ENCODE measurements around the gene KRT86.

KRT86 gene

DNA sequence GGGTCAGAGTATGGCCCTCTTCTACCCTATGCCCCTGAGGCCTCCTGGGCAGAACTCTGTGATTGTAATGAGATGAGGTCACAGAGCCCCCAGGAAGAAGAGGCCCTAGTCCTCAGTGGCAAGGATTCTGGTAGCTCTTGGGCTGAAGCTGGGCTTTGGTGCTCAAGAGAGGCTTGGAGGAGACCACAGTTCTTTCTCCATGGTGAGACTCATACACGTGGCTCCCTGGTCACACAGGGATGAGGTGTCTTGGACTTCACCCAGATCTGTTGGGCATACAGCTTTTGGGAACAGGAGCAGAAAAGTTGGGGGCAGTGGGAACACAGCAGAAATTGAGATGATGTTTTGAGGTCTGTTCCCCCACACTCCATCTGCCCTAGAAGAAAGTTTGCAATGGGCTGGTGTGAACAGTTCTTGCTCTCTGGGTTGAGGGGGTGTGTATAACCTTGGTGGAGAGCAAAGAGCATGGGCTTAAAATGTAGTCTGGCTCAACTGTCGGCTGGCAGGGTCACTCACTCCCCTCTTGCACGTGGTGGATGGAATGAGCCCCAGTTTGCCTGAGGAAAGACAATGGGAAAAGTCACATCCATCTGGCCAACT, at the start of gene KRT86:
Gene KRT86, plus strand, starts transcription at position 125 of the 600 bp plus-strand sequence. CDS start 27,272 bp downstream, outside the sequence.
- no peak for DNase-seq (ENCODE audit: low spot score)

DNA sequence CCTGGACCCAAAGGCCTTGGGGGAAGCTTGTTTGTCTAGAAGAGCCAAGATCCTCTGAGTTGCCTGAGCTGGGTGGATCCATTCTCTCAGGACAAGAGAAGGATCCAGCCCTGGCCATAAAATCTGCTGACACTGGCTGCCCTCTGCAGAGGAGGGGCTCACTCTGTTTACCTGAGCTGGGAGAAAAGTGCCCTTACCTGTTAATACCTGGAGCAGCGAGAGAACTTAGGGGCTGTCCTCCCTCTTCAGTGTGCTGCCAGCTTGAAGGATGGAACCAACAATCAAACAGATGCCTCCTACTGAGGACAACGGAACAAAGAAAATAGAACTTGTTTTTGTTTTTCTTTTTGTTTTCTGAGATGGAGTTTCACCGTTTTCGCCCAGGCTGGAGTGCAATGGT, 48.7 kb upstream of the KRT86 start:
- DNase-seq (ENCODE audit: low spot score) = no peak

DNA sequence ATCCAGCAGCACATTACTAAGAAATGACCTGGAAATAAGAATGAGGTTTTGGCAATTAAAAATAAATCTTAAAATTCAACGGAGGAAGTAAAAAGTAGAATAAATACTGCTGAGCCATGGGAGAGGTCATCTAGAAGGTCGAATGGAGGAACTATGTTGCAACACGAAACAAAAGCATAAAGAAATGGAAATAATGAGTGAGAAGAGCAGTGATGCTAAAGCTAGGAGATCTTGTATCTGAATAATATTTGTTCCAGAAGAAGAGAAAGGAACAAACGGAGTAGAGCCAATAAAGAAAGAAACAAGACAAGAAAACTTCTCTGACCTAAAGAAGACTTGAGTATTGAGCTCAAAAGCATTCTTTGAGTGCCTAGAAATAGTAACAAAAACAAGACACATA, 48.0 kb upstream of the KRT86 start:
- no peak for DNase-seq (ENCODE audit: low spot score)

DNA sequence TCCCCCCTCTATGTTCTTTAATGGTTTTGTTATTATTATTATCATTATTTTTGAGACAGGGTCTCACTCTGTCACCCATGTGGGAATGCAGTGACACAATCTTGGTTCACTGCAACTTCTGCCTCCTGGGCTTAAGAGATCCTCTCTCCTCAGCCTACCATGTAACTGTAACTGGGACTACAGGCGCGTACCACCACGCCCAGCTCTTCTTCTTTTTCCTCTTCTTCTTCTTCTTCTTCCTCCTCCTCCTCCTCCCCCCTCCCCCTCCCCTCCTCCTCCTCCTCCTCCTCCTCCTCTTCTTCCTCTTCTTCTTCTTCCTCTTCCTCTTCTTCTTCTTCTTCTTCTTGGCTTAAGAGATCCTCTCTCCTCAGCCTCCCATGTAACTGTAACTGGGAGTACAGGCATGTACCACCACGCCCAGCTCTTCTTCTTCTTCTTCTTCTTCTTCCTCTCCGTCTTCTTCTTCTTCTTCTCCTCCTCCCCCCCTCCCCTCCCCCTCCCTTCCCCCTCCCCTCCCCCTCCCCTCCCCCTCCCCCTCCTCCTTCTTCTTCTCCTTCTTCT, 46.8 kb upstream of the KRT86 start:
- no peak for DNase-seq (ENCODE audit: low spot score)

DNA sequence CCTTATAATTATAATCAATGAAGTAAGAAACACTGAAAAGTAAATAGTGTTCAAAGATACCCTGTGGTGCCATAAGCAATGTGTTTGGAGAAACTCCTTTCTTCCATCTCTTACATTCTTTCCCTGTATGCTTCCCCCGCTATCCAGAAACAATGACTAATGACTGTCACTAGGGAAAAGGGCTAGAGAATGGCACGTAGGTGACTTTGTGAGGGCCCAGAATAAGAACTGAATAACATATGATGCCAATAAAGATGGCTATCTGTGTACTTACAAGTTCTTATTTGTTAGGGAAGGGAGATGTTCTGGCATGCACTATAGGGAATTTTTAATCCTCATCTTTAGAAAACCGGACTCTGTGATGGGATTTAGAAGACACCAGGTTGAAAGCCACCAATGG, 46.1 kb upstream of the KRT86 start:
- no peak for DNase-seq (ENCODE audit: low spot score)

DNA sequence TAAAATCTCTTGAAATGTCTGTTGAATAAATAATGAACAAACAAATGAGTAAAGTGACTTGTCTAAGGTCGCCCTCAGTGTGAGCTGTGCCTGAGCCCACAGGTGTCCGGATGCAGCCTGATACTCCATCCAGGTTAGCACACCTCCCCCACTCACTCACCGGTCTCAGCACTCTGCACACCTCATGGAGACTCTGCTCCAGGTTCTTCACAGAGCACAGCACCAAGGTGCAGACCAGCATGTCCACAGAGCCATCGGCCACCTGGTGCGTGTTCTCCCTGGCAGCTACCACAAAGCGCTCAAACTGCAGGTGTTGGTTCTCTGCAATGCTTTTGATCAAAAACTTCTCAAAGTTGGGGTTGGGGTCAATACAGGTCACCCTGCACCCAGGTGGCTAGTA, 45.5 kb upstream of the KRT86 start:
- DNase-seq (ENCODE audit: low spot score) = no peak

DNA sequence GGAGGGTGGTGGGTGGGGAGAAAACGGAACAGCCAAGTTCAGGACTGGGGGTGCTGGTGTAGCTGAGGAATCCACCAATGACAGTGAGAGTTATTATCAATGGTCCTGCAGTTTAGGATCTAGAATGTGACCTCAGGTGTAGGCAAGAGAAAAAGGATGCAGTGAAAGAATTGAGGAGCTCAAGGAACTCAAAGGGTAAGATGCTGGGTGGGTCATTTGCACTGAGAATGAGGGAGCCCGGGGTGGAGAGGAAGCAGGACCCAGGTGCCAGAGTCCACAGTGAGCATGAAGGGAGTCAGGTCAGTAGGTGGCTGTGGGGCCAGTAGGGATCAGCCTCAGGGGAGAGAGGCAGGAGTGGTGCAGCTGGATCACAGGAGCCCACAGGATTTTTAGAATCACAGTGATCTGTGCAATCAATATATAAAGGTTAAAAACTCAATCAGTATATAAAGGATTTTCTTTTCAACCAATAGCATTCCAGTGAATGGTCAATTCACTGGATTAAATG, 44.6 kb upstream of the KRT86 start:
- DNase-seq (ENCODE audit: low spot score) = no peak

DNA sequence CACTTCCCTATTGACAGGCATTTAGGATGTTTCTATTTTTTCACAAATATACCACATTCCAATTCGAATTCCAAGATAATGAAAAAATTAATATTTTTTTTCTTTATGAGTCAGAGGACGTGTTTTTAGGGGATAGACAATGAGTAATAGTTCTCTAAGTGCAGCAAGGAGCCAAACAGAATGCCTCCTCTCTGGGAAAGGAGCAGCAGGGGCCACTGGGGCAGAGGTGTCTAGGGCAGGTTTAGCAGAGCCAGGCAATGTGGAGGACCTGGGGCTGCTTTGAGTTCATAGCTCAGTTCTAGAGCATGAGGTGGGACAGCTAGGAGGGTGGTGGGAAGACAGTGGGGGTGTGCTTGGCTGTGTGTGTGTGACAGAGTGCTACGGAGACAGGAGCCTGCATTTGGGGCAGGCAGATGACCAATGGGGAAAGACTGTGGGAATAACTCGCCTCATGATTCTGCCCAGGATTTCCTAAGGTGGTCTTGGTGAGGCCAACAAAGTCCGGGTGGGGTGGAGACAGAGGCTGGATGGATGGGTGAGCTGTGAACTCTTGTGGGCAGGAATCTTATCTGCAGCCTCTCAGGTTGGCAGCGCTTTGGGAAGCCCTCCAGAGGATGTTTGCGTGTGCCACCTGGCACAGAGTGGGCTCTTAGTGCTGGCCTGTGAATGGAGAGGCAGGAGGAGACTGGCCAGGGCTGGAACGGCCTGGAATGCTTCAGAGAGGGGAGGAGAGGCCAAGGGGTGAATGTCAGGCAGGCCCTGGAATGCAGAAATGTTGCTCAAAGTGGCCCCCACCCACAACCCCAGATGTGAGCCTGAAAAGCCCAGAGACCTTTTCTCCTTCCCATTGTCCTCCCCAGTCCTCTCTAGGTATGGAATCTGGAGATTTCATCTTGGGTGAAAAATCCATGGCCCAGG, 43.8 kb upstream of the KRT86 start:
- DNase-seq (ENCODE audit: low spot score) = no peak

DNA sequence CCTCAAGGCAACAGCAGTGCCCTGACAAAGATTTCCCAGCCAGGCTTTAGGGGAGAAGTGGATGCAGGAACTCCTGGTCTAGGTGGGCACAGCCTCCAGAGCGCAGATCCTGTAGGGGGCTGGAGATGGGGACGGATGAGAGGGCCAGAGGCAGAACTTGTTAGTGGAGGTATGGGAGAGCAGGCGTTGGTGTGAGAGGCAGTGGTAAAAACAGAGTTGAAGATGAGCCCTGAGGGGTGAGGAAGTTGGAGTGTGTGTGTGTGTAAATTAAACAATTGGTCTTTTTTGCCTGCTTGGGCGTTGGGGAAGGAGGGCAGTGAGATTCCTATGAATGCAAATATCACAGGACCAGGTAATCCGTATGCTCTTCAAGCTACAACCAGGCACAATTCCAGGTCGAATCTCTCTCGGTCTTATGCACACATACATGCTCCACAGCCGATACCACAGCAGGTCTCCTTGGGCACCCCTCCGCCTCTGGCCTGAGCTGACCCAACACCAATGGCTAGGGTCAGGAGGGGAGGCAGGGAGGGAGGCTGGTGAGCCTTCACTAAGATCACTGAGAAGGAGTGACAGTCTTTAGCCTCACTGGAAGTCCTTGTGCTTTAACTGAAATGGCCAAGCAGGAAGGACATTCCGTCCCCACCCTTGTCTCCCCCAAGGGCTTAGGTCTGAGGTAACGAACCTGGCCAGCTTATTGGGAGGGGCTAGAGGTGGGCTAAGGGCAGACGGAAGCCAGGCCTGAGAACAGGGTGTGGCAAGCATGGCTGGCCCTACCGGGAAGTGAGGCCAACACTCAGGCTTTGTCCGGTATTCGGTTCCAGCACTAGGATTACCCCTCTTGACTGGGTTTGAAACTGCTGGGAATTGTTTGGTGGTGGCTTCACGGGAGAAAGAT, 42.9 kb upstream of the KRT86 start:
- DNase-seq (ENCODE audit: low spot score) = no peak

DNA sequence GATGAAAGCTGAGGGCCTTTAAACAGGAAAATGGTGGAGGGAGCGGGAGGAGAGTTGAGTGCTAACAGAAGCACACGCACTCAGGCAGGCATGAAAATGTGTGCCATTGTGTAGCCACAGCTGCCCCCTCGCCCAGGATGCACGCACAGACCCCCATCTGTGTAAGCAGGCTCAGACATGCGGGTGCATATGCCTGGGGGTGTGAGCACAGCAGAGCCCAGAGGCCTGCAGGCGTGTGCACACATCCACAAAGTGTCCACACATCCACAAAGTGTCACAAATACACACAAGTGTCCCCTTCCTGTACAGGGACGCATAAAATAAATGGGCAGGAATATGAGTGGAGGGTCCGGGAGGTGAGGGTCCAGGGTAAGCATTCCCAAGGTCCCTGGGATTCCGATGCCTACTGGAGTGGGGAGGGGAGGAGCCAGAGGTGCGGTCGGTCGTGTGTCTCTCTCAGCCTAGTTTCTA, 42.2 kb upstream of the KRT86 start:
- no peak for DNase-seq (ENCODE audit: low spot score)

DNA sequence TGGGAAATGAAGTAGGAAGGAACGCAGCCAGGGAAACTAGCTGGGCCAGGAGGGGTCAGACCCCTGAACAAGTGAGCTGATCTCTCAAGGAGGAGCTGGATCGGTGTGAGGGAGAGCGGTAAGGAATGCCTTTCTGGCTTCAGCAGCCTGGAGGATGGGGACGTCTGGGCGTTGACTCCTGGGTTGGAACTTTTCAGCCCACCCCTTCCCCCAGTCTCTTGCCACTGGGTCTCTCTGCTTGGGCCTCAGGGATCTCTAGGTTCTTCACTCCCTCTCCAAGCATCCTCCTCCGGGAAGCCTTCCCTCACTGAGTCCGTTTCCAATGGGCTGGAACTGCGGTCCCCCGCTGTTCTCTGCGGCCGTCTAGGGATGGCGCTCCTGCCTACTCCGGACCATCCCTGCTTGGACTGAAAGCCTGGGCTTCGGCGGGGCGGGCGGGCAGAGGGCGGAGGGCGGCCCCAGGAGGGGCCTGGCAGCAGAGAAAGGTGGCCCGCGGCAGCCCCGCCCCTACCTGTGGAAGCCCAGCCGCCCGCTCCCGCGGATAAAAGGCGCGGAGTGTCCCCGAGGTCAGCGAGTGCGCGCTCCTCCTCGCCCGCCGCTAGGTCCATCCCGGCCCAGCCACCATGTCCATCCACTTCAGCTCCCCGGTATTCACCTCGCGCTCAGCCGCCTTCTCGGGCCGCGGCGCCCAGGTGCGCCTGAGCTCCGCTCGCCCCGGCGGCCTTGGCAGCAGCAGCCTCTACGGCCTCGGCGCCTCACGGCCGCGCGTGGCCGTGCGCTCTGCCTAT, 41.6 kb upstream of the KRT86 start, which contains the start of gene KRT7:
Gene KRT7, plus strand, starts transcription at position 570 of the 788 bp plus-strand sequence. Its CDS starts 54 bp downstream, at position 624.
- no peak for DNase-seq (ENCODE audit: low spot score)

DNA sequence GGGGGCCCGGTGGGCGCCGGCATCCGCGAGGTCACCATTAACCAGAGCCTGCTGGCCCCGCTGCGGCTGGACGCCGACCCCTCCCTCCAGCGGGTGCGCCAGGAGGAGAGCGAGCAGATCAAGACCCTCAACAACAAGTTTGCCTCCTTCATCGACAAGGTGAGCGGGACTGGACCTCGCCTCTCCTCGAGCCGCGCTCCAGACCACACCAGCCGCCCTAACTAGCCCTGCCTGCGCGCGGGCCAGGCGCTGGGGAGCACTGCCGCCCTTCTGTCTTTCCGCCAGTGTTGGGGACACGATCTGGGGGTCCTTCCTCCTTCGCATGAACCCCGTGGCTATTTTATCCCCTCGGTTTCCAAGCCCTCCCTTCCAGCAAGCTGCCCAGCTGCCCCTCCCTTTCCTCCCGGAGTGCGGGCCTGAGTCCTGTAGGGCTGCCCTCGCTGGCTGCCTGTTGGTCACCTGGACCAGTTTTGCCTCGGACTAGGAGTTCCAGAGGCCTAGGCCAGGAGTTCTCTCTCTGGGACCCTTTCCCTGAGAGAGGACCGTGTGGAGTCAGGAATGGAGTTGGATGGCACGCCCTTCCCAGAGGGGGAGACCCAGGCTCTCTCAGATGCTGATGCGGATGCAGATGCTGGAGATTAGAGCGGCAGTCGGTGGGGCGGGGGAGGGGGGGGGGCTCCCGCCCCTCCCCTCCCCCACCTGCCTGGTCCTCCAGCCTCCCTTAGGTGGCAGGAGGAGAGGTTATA, 40.8 kb upstream of the KRT86 start:
- DNase-seq (ENCODE audit: low spot score) = no peak

DNA sequence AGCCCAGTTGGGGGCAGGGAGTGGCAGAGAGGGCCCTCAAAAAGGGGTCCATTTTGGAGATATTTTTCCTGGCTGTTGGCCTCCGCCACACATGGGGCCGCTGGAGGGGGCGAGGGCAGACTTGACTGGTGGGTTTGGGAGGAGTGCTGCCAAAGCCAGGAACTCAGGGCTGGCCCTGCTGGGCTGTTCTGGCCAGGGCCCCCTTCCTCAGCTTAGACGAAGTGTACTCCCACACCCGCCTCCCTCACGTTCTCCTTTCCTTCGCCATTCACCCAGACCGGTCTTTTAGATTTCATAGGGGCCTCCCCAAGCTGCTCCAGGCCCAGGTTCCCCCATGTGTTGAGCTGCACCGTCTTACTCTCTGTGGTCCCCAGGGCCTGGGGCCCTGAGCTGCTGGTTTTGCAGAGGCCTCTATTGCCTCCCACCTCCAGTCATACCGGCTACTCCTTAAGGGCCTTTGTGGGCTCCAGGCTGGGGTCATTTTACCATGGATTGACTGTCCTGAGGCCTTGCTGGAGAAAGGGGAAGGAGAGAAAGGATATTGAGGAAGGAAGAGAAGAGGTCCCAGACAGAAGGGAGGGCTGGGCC, 40.1 kb upstream of the KRT86 start:
- DNase-seq (ENCODE audit: low spot score) = no peak

DNA sequence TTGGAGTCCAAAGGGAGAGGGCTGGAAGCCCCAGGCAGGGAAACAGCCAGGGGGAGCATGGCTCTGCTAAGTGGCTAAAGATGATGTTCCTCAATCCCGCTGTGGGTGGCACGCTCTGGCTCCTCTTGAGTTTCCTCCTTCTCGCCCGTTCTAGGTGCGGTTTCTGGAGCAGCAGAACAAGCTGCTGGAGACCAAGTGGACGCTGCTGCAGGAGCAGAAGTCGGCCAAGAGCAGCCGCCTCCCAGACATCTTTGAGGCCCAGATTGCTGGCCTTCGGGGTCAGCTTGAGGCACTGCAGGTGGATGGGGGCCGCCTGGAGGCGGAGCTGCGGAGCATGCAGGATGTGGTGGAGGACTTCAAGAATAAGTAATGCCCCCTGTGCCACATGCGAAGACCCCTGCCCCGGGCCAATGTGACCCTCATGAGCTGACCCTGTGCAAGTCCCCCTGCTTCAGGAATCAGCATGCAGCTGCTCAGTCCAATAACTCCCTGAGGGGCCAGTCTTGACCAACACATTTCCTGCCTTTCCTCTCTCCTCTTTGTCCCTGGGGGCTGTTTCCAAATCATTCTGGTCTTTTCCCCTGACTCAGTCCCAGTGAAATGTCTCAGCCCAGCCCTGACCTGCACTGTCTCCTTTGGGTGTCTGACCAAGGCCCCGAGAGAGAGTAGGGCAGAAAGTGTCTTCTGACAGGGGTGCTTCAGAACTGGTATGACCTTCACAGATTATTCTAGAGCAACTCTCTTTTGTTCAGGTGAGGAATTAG, 39.3 kb upstream of the KRT86 start:
- DNase-seq (ENCODE audit: low spot score) = no peak

DNA sequence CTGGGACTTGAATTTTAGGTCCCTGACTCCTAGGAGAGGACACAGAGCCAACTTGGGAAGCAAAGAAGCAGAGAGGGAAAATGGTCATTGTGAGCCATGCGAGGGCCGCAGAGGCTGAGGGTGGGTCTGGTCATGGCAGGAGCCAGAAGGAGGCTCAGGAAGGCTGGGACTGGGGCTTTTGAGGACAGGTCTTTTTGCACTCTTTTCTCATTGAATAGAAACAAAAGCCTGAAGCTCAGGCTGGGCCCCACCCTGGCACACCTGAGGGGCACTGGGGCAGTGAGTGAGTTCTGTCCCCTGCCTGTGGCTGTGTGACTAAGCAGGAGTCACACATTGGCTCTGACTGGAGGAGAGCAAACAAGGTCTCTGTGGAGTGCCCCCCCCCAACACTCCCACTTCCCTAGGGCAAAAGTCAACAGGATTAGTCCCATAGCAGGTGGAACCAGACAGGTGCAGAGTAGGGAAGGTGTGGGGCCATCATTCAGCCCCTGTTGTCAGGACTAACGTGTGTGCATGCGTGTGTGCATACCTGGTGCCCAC, 38.6 kb upstream of the KRT86 start:
- DNase-seq (ENCODE audit: low spot score) = no peak

DNA sequence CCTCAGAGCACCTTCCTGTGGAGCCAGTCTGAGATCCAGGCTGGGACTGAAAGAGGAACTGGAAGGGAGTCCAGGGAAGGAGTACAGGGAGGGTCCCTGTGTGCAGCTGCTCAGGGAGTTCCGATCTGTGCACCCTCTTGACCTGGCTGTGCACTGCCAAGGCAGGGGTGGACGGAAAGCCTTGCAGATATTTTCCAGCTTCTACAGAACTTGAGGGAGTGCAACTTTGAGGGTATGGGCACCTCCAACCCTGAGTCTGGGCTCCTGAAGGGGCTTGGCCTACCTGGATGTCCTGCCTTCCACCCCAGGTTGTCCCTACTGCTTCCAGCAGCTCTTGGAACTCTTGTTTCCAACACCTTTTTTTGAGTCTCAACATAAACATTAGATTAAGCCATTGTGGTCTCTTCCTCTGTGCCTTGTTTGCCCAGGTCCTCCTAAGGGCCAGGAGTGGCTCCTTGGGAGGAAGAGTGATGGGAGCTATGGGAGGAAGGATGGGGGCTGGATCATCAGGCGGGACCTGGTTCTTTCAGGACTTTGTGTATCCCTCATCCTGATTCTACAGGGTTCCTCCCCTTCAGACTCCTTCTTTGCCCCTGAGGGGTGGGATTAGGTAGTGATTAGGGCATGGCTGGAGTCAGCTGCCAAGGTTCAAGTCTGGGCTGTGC, 37.9 kb upstream of the KRT86 start:
- DNase-seq (ENCODE audit: low spot score) = no peak

DNA sequence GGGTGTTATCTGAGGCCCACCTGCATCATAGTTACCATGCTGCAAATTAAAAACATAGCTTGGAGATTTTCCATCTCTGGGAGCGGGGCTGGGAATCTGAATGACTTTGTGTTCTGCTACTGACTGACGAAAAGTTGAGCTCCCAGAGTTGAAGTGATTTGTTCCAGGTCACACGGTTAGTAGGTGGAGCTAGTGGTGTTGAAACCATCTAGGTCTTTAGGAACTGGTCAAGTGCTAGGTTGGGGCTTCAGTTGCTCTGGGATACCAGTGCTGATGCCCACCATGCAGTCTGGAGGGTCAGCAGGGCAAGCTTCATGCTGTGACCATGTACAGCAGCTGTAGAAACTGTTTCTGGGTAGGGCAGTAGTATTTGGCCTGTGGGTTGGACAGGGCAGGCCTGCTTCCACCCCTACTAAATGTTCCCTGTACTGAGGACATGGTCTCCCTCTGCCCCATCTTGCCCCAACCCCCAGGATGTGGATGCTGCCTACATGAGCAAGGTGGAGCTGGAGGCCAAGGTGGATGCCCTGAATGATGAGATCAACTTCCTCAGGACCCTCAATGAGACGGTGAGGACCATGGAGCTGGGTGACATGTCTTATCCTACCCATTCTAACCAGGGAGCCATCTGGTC, 36.1 kb upstream of the KRT86 start:
- DNase-seq (ENCODE audit: low spot score) = no peak

Data from pons (tissue), 1 donor.